HG02943 (cell line): ENCODE results near the gene DUS4L.
"Not testable (repeated sequence)": the region's sequence is repeated elsewhere in the genome, so short reads cannot be mapped to it uniquely, and the experiment has no call there.

Source experiments
- ATAC-seq: cut with Tn5 transposase; IDR thresholded peaks from one replicate; pipeline ENCODE4 v1.9.1; 2021; ENCODE audit warnings: mild to moderate bottlenecking, low read depth, moderate library complexity; ENCODE audit not compliant: unreplicated experiment

The DUS4L gene, protein sequence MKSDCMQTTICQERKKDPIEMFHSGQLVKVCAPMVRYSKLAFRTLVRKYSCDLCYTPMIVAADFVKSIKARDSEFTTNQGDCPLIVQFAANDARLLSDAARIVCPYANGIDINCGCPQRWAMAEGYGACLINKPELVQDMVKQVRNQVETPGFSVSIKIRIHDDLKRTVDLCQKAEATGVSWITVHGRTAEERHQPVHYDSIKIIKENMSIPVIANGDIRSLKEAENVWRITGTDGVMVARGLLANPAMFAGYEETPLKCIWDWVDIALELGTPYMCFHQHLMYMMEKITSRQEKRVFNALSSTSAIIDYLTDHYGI

DNA sequence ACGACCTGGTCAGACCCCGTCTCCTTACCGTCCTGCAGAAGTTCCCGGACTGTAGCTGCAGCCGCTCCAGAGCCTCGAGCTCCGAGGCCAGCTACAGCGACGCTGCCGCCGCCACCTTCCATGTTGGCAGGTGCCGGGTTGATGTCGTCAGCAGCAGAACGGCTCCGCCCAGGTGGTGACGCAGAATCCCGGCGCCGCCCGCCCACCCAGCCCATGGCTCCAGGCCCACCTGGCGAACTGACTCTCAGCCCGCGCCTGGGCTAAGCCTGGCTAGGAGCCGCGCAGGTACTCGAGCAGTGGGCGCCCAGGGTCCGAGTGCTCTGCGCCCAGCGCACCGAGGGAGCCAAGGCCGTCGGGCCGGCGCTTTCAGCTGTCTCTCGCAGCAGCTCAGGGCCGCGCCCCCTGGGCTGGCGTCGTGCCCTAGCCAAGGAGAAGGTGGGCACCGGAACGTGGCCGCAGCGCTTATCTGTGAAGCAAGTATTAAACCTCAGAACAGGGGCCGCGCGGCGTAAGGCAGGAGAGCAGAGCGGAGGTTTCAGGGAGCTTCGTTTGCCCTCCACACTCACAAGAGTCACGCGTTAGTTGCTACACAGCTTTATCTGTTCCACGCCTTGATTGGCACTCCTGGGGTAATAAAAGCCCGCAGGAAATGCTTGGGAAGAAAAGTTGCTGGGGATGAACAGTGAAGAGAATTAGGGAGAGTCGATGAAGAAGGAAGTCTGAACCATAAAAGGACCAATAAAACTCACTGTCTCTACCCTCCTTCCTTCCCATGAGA lies at the start of gene DUS4L, which contains the start of gene COG5:
Gene DUS4L, plus strand, starts transcription at position 197 of the 778 bp plus-strand sequence. CDS start 3,100 bp downstream, outside the sequence.
Gene COG5, minus strand, starts transcription at position 146 of the 778 bp plus-strand sequence. Its CDS starts 24 bp downstream, at position 122.
- ATAC-seq = peak; percentile 95

DNA sequence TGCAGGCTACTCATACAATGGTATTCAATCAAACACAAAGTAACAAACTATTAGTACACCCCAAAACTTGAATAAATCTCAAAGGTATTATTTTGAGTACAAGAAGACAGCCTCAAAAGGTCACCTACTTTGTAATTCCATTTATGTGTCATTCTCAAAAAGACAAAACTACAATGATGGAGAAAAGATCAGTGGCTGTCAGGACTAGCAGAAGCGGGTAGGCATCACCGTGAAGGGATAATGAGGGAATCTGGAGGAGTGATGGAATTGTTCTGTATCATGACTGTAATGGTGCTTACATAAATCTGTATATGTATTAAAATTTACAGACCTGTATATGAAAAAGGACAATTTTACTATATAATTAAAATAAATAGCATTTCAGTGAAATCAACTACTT lies 37.1 kb upstream of the DUS4L start:
- ATAC-seq = no peak

DNA sequence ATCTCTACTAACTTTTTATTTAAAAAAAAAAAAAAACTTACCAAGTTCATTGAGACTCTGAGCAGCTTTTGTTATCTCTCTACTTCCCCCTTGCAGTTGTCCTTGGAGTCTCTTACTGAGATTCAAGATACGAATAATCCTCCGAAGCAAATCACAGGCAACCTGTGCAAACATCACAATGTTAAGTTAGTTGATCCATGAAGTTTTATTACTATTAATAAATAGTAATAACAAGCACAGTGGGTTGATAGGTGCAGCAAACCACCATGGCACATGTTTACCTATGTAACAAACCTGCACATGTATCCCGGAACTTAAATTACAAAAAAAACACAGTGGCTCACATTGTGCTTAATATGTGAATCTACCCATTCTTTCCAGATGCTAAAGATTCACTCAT lies 36.6 kb upstream of the DUS4L start:
- no peak for ATAC-seq

DNA sequence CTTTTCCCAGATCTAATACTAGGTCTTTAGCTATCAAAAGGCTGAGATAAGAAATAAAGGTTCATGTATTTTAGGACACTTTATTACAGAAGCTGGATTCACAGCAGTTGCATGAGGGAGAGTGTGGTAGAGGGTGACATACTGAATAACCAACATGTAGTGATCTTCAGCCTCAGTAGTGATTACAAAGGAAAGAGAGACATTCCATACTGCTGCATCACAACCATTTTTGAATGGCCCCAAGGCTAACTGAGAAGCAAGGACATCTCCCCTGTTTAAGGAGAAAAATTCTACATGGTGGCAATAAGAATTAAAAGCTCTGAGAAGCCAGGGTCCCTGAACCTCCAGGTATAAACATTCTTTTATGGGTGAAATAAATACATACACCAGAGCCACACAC lies 35.3 kb upstream of the DUS4L start:
- no peak for ATAC-seq

DNA sequence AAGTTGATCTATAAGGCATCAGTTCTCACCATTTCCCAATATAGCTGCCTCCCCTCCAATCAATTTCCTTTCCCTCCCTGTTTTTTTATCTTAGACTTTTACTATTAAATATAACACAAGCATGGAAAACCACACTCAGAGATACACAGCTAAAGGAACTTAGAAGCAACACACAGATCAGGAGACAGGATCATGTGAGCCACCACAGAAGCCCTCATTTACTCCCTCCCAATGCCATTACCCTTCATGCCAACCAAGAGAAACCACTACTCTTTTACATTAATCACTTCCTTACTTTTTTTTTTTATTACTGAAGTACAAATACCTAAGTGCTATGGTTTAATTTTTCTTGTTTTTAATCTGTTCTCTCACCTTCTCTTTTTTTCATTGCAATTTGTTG lies 33.0 kb upstream of the DUS4L start:
- ATAC-seq = no peak

DNA sequence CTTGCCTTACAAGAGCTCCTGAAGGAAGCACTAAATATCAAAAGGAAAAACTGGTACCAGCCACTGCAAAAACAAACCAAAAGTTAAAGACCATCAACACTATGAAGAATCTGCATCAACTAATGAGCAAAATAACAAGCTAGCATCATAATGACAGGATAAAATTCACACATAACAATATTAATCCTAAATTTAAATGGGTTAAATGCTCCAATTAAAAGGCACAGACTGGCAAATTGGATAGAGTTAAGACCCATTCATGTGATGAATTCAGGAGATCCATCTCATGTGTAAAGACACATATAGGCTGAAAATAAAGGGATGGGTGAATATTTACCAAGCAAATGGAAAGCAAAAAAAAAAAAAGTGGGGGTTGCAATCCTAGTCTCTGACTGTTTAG lies 29.6 kb upstream of the DUS4L start:
- ATAC-seq = no peak

DNA sequence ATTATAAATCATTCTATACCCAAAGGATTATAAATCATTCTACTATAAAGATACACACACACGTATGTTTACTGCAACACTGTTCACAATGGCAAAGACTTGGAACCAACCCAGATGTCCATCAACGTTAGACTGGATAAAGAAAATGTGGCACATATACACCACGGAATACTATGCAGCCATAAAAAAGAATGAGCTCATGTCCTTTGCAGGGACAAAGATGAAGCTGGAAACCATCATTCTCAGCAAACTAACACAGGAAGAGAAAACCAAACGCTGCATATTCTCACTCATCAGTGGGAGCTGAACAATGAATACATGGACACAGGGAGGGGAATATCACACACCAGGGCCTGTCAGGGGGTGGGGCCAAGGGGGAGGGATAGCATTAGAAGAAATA lies 26.5 kb upstream of the DUS4L start:
- ATAC-seq = not testable (repeated sequence)

DNA sequence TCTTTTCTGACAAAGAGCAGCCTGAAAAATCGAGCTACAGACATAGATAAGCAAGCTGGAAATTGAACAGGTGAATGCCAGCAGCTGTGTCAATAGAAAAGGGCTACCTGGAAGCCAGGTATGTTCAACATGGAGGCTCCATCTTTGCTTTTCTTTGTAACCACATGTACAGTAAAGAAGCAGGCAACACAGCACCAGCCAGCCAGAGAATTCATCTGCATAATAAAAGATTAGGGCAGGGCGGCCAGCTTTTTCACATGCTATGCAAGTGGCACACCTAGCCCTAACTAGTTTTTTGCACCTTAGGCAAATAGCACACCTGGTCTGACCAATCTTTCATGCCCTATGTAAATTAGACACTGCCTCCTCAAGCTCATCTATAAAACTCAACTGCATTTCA lies 25.8 kb upstream of the DUS4L start:
- ATAC-seq = no peak

DNA sequence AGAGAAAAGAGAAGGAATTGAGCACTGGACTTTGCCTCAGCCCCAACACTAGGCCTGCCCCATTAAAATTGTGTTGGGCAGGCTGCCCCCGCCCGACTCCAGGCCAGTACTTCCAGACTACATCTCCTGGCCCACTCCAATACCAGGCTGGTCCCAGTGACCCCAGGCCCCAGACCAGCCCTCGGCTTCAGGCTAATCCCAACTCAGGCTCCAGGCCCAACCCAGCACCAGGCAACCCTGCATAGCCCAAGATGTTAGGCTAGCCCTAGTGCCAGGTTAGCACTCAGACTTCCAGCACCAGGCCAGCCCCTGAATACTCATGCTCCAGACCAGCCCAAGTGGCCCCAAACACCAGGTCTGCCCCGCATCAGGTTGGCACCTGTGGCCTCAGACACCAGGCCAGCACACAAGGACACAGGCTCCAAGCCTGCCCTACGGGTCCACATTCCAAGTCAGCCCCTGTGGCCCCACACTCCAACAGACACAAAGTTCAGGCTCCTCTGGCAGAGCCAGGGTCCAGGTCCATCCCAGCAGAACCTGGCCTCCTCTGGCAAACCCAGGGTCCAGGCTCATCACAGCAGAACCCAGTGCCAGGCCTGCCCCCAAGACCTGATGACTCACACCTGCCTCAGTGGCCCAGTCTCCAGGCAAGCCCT lies 20.3 kb upstream of the DUS4L start:
- no peak for ATAC-seq

DNA sequence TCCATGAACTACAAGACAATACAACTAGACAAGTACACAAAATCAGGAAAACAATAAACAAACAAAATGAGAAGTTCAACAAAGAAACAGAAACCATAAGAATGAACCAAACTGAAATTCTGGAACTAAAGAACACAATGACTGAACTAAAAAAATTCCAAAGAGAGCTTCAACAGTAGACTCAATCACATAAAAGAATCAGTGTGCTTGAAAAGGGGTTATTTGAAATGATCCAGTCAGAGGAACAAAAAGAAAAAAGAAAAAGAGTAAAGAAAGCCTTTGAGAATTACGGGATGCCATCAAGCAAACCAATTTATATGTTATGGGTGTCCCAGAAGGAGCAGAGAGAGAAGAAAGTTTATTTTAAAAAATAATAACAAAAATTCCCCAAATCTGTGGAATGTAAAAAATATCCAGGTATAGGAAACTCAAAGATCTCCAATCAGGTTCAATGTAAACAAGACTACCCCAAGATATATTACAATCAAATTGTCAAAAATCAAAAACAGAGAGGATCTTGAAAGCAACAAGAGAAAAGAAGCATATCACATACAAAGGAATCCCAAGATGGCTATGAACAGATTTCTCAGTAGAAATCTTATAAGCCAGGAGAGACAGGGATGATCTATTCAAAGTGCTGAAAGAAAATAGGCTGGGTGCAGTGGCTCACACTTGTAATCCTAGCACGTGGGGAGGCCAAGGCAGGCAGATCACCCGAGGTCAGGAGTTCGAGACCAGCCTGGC lies 18.8 kb upstream of the DUS4L start:
- ATAC-seq = no peak

DNA sequence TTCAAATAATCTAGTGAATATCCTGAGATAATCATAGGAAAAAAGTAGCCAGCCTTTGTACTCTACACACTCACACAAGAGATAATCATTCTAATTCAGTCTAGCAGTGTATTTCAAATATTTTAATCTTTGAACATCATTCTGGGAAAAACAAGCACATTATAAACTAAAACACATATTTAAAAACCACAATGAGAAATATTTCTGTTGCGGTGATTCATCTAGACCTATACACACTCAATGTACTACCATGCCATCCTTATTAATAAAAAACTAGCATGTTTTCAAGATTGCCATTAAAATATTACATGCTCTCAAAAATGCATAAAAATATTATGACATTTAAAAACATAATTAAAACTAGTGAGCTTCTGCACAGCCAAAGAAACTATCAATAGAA lies 11.8 kb upstream of the DUS4L start:
- no peak for ATAC-seq

DNA sequence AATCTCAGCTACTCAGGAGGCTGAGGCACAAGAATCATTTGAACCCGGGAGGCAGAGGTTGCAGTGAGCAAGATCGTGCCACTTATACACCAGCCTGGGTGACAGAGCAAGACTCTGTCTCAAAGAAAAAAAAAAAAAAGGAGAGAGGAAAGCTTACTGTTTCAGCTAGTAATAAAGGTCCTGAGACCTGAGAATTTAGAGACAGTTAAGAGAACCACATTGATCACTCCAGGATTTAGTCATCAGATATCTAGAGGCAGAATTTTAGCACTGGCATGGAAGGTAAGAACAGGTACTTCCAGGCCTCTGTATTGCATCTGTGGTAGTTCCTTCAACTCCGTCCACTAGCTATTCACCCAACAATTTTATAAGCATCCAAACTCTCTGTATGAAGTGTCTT lies 7.9 kb upstream of the DUS4L start:
- no peak for ATAC-seq

DNA sequence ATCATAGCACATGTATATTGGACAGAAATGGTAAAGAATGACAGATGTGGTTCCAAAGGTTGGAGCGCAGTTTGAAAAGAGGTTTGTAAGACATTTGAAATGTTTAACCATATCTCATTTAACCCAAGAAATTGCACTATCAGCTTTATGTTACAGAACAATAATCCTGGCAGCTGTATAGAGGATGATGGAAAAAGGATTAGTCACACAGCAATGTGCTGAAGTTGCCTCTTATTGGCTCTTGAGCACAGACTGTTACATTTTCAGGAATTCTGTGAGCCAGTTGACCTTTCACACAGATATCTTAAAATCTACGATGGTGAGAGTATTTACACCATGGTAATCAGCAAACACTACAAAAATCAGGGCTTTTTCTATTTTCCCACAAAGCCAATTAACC lies 3.9 kb upstream of the DUS4L start:
- no peak for ATAC-seq

DNA sequence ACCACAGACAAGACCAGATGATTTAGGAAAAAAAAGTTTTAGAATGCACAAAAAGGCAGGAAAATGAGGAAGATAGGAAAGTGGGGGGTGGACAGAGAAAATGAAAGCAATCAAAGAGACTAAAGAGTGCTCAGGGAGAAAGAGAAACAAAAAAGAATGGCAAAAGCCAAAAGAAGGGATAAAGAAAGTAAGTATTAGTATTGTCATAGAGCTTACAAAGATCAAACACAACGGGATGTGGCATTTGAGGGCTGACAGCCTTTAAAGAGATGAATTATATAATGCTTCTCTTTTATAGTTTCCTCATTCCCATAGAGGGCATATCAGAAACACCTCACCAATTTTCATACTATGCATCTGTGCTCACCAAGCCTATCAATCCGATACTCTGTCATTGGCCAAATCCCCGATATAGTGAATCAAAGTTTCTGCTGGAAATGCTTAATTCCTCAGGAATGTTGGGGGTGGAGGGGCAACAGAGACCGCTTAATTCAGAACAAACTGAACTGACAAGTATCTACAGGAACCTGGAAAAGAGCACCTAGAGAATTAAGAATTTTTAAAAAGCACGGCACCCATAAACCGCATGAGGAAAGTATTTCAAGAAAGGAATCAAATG lies 2.8 kb upstream of the DUS4L start:
- no peak for ATAC-seq

DNA sequence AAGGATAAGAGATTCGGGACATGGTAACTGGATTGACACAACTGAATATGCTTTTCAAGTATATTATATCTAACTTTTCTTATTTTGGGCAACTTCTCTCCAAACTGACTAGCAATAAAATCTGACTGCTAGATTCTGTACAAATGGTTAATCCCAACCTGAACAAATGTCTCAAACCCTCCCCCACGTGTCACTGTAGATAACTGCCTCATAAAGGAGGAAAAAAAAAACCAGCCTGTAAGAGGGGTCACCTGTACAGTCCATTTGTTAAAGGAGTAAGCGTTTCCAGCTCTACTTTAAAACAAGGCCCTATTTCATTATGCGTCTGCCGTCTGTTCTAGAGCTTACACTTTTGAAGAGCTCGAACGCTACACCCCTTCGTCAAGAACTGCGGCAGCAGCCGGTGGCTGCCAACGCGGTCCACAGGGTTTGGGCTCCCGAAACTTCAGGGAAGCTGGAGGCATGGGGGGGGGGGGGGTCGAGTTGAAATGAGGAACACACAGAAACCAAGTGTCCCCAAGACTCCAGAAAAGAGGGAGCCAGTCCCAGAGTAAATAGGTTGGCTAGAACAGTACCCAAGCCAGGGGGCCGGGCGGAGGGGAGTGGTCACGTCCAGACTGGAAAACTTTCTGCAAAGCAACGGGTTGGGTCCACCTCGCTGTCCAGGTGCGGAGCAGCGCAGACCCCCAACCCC lies 543 bp upstream of the DUS4L start:
- ATAC-seq = peak; percentile 64

DNA sequence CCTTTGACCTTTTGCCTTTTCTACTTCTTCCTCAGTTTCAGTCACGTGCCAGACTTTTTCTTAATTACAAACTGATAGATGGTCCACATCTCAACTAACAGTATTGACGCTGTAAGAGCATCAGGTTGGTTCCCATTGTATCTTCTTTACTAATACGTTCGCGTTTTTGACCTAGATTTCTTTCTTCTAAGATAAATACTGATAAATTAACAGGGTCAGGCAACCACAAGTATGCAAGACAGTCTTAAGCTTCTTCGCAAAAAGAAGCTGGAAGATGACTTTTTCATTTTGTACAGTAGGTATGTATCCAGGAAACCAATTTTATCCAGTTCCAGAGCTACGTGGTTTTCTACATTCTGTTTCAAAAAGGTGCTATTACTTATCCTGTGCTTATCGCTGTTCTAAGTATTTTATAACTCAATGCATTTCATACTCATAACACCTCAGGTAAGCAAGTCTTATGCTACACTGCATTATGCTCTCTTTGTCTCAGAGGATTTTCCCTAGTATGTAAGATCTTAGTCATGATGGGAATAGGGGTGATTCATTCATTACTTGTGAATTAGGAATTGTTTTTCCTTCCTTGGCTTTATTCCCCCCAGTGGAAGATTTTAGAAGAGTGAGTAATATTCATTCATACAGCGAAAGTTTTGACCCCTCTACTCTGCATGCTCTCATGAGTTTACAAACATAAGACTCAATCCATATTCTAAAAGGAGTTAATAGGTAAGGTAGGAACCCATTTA lies 955 bp downstream of the DUS4L start:
- ATAC-seq = no peak

DNA sequence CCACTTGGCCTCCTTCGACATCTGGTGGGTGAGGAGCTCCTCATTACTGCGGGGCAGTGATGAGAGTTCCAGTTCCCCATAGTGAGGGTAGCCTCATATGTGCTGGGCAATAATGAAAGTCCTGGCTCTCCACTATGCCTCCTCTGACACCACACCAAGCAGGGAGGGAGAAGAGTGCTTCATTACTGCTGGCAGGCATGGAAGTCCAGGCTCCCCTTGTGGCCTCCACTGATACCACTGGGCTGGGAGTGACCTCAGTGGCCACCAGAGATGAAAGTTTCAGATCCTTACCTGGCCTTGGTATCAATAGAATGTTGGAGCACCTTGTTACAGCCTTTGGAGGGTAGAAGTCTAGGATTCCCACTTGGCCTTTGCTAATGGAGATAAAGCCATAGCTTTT lies 6.5 kb downstream of the DUS4L start:
- ATAC-seq = no peak

DNA sequence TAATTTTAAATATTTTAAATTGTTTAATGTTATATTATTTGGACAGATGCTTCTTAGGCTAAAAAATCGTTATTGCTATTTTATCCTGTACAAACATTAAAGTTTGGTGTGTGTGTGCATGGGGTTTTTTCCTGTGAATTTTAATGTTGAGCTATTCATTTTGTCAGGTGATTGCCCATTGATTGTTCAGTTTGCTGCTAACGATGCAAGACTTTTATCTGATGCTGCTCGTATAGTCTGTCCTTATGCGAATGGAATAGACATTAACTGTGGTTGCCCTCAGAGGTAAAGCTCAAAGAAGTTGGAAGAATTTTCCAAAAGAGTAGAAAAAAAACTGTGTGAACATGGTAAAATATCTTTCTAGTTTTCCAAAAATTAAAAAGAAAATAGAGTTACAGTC lies 9.8 kb downstream of the DUS4L start:
- ATAC-seq = no peak

DNA sequence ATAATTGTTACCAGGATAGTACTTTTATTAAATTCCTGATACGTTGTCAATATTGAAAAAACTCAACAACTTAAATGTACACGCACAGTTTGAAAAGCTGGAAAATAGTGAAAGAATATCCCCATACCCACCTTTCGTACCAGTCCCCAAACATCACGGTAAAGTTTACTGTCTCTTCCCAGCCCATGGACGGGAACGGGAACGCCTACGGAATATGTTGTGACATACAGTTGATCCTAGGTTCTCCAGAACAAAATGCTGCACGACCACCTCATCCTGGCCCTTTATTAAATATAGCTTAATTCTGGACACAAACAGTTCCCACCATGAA lies 15.7 kb downstream of the DUS4L start:
- no peak for ATAC-seq
